RWPE2 (cell line): Measurements from ENCODE around the gene IPP.
"Not testable (repeated sequence)": the region's sequence is repeated elsewhere in the genome, so short reads cannot be mapped to it uniquely, and the experiment has no call there.

Source experiments
- ATAC-seq: fragments of 200-7000 bp; cut with Tn5 transposase; 3 replicates; pipeline ENCODE4 v1.9.1; 2021; ENCODE audit warnings: low read depth
- DNase-seq: peaks from one replicate; pipeline ENCODE4 v3.0.0-alpha.2; 2020; ENCODE audit warnings: low spot score
- H3K27ac ChIP-seq: fragments of 450-650 bp; 2 replicates; pipeline ENCODE4 v1.5.1; 2017; ENCODE audit warnings: mild to moderate bottlenecking; ENCODE audit not compliant: poor library complexity, severe bottlenecking
- H3K27me3 ChIP-seq: fragments of 250-450 bp; sonication (Bioruptor Pico); 2 replicates; pipeline ENCODE4 v1.5.1; 2021; ENCODE audit warnings: mild to moderate bottlenecking, moderate library complexity; ENCODE audit not compliant: insufficient read depth, poor library complexity, severe bottlenecking
- H3K36me3 ChIP-seq: fragments of 250-450 bp; sonication (Bioruptor Pico); 2 replicates; pipeline ENCODE4 v1.5.1; 2020; ENCODE audit warnings: low read depth, mild to moderate bottlenecking, moderate library complexity
- H3K4me1 ChIP-seq: fragments of 250-450 bp; sonication (Bioruptor Pico); 2 replicates; pipeline ENCODE4 v1.5.1; 2021; ENCODE audit warnings: mild to moderate bottlenecking, moderate library complexity; ENCODE audit not compliant: insufficient read depth, poor library complexity, severe bottlenecking
- H3K4me3 ChIP-seq: fragments of 250-450 bp; sonication (Bioruptor Pico); 2 replicates; pipeline ENCODE4 v1.5.1; 2021; ENCODE audit warnings: mild to moderate bottlenecking, moderate library complexity; ENCODE audit not compliant: severe bottlenecking
- H3K9me3 ChIP-seq: fragments of 250-450 bp; sonication (Bioruptor Pico); 2 replicates; pipeline ENCODE4 v1.5.1; 2021; ENCODE audit warnings: mild to moderate bottlenecking, moderate library complexity; ENCODE audit not compliant: severe bottlenecking
- CTCF ChIP-seq: fragments of 450-650 bp; IDR thresholded peaks from one replicate; pipeline ENCODE4 v1.5.1; 2017; ENCODE audit warnings: mild to moderate bottlenecking, moderate library complexity; ENCODE audit not compliant: poor library complexity, severe bottlenecking

Gene IPP

GRCh38 chr1:45722809-45723208, 27.6 kb downstream of the IPP start:
- H3K27ac ChIP-seq: no peak overlapping the region

DNA sequence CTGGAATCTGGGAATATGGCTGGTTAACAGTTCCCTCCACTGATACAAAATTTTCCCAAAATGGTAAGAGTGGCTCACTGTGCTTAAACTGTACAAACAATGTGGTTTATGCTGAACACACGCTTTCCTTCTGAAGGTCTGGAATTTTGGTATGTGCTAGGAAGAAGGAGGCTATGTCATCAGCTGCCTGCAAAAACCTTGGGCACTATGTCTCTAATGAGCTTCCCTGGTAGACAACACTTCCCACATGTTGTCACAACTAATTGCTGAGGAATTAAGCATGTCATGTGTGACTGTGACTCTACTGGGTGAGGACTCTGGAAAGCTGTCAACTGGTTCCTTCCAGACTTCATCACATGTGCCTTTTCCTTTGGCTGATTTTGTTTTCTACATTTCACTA, 29.2 kb downstream of the IPP start:
- H3K27me3 ChIP-seq: no peaks in the 10 kb centered on the region
- no peak overlapping the region for H3K27ac ChIP-seq
- TF ChIP-seq CTCF: no peak
- H3K36me3 ChIP-seq: peaks cover 14% of the 10 kb centered on the region
- no peak for ATAC-seq
- peaks cover 2% of the 10 kb centered on the region for H3K4me1 ChIP-seq
- no peak for DNase-seq
- no peak overlapping the region for H3K4me3 ChIP-seq
- no peaks in the 10 kb centered on the region for H3K9me3 ChIP-seq

More at GRCh38 chr1:45722809-45723208, 27.6 kb downstream of the IPP start:
- DNase-seq: no peak
- H3K4me1 ChIP-seq: no peaks in the 10 kb centered on the region
- ATAC-seq: no peak
- H3K9me3 ChIP-seq: no peaks in the 10 kb centered on the region
- no peak overlapping the region for H3K4me3 ChIP-seq
- H3K36me3 ChIP-seq: peaks cover 11% of the 10 kb centered on the region
- H3K27me3 ChIP-seq: no peaks in the 10 kb centered on the region
- TF ChIP-seq CTCF: no peak

- Histone ChIP-seq H3K9me3 (no peaks in the 10 kb centered on the region), H3K27ac (no peak overlapping the region), H3K27me3 (no peaks in the 10 kb centered on the region), H3K4me1 (peaks cover 2% of the 10 kb centered on the region), H3K4me3 (no peak overlapping the region), H3K36me3 (peaks cover 24% of the 10 kb centered on the region)
- DNase-seq (no peak), ATAC-seq (no peak)
- no peak for TF ChIP-seq CTCF
Observed at GRCh38 chr1:45718289-45718688, 32.2 kb downstream of the IPP start.

DNA sequence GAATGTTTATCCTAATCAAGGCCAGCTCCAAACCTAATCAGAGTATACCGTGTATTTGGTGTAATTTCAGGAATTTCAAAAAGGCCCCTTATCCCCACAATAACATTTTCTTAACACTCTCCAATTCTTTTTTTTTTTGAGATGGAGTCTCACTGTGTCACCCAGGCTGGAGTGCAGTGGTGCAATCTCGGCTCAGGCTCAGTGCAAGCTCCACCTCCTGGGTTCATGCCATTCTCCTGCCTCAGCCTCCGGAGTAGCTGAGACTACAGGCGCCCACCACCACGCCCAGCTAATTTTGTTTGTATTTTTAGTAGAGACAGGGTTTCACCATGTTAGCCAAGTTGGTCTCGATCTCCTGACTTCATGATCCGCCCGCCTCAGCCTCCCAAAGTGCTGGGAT, 33.1 kb downstream of the IPP start:
- H3K27me3 ChIP-seq, H3K27ac ChIP-seq, H3K9me3 ChIP-seq, H3K4me1 ChIP-seq, DNase-seq, H3K4me3 ChIP-seq, ATAC-seq: not testable (repeated sequence)
- peaks cover 21% of the 10 kb centered on the region for H3K36me3 ChIP-seq

- Histone ChIP-seq H3K27ac (no peak overlapping the region), H3K4me3 (no peak overlapping the region), H3K4me1 (peaks cover 2% of the 10 kb centered on the region), H3K27me3 (no peaks in the 10 kb centered on the region), H3K9me3 (no peaks in the 10 kb centered on the region), H3K36me3 (peaks cover 21% of the 10 kb centered on the region)
- no peak for DNase-seq
- TF ChIP-seq CTCF: no peak
- no peak for ATAC-seq
Observed at GRCh38 chr1:45716700-45717099, 33.8 kb downstream of the IPP start.
